HG02759 (cell line): Measurements from ENCODE around the gene TLCD5.

Source experiments
- ATAC-seq: cut with Tn5 transposase; IDR thresholded peaks from one replicate; pipeline ENCODE4 v1.9.1; 2021; ENCODE audit warnings: mild to moderate bottlenecking, moderate library complexity; ENCODE audit not compliant: unreplicated experiment

TLCD5 gene

DNA sequence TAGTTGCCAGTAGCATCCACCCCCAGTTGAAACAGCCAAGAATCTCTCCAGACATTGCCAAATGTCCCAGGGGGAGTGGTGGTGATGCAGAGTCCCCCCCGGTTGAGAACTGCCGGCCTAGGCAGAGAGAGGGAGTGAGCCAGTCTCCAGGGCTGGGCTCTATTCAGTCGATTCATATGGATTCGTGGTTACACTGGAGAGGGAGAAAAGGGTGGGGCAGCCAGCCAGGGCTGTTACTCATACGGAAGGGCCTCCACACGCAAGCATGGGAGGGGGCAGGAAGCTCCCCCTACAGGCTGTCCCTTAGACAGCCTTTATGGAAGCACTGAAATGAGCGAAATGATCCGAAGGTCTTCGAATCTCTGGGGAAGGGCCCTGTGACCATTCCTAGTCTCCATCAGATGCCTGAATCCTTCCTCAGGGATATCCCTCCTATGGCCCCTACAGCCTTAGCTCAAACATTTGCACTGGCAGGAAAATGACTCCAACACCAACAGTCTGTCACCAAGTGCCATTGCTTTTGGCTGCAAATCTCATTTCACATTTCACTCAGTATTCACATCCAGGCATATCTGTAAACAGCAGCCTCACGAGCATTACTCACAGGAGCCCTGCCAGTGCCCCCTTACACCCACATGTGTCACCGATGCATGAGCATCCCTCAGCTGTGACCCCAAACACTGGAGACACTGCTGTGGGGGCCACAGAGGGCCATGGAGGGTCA lies 18.4 kb upstream of the TLCD5 start:
- no peak for ATAC-seq

GRCh38 chr11:120307476-120307875 lies 17.6 kb upstream of the TLCD5 start:
- ATAC-seq: no peak

- ATAC-seq: no peak
Observed at GRCh38 chr11:120308081-120308480, 17.0 kb upstream of the TLCD5 start.

DNA sequence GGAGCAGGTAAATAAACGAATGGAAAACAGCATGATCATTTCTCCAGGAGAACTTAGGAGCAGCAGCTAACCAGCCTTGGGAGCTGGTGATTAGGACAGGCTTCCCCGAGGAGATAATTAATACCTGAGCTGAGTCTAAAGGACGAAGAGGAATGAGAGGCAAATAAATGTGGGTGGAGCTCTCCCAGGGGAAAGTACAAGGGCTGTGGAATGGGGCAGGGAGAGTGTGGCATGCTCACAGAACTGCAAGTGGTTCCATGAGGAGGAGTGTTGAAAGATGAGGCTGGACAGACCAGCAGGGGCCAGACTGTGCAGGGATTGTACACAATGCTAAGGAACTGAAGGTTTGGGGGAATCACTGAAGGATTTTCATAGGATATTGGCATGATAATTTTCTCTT lies 14.2 kb upstream of the TLCD5 start:
- no peak for ATAC-seq

- ATAC-seq: no peak
Observed at GRCh38 chr11:120314861-120315260, 10.2 kb upstream of the TLCD5 start.

GRCh38 chr11:120316880-120317688 lies 8.0 kb upstream of the TLCD5 start:
- no peak for ATAC-seq

GRCh38 chr11:120317689-120318480 lies 7.2 kb upstream of the TLCD5 start:
- no peak for ATAC-seq

GRCh38 chr11:120318906-120319305 lies 6.2 kb upstream of the TLCD5 start:
- no peak for ATAC-seq

- ATAC-seq: no peak
Observed at GRCh38 chr11:120326228-120326627, 1.1 kb downstream of the TLCD5 start.

DNA sequence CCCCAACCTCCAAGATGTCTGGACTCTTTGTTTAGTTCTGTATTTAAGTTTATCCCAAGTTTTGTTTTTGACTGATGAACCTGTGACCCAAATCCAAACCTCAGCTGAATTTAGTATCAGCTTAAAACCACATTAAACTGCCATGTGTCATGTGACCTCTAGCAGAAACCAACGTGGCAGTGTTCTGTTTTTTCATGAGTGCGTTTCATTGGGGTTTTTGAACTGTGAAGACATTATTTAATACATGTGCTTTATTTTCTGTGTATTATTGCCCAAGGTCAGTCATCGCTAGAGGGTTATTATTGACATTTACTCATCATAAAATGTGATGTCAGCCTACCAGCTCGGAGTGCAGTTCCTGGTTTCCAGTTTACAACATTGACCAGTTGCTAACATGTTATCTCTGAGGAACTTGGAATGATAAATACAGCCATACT lies 1.8 kb downstream of the TLCD5 start:
- ATAC-seq: no peak

- no peak for ATAC-seq
Observed at GRCh38 chr11:120327311-120327710, 2.2 kb downstream of the TLCD5 start.

- no peak for ATAC-seq
Observed at GRCh38 chr11:120329556-120329955, 4.5 kb downstream of the TLCD5 start.

DNA sequence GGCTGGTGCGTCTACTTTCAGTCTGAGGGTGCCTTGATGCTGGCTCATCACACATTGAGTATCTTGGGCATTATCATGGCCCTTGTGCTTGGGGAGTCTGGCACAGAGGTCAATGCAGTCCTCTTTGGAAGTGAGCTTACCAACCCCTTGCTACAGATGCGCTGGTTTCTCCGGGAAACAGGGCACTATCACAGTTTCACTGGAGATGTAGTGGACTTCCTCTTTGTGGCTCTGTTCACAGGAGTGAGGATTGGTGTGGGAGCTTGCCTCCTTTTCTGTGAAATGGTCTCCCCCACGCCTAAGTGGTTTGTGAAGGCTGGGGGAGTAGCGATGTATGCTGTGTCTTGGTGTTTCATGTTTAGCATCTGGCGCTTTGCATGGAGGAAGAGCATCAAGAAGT lies 4.9 kb downstream of the TLCD5 start:
- no peak for ATAC-seq

- ATAC-seq: no peak
Observed at GRCh38 chr11:120331301-120331996, 6.3 kb downstream of the TLCD5 start.

- ATAC-seq: no peak
Observed at GRCh38 chr11:120332822-120333716, 8.0 kb downstream of the TLCD5 start.

DNA sequence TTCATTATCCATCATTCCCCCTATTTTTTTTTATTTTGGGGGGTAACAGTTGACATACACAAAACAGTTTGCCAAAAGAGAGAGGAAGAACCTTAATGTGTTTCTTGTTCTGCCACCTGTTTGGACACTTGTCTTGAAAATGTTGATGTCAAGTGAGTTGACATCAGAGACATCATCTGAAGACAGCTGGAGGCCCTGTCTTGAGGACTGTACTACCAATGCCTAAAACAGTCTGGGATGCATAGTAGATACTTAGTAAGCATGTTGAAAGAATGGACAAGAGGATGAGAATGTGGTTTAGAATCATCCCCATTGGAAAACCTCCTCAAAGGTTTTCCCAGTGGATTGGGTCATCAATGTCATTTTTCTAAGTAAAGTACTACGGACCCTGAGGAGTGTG lies 8.7 kb downstream of the TLCD5 start:
- ATAC-seq: no peak

GRCh38 chr11:120334332-120334731 lies 9.2 kb downstream of the TLCD5 start:
- ATAC-seq: no peak

- ATAC-seq: no peak
Observed at GRCh38 chr11:120334894-120335462, 9.9 kb downstream of the TLCD5 start.

DNA sequence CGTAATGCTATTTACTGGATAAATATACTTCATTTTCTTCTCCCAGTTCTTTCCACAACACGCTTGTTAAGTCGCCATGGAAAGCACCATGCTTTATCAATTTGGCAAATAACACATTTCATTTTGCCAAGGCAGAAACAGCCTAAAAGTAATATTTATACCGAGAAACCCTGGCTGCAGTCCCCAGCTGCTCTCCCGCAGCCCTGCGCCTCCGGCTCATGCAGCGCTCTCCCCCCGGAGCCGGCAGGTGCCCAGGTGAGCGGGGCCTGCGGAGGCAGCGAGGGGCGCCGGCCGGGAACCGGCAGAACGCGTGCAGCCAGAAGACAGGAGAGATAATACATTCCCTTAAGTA lies 10.4 kb downstream of the TLCD5 start:
- ATAC-seq: peak; percentile 24
